HCT116 (cell line): Measurements from ENCODE around the gene CENPX.
A peak's percentile ranks its signal among the peaks of the same experiment; 100 is the strongest.

Experiments used
- CTCF ChIP-seq, 3 experiments: fragments of 200-600 bp in 1 of 3; sonication (generic) in 1 of 3; IDR thresholded peaks in 2 of 3; conservative IDR thresholded peaks in 1 of 3; 2 replicates each; pipeline ENCODE4 v1.5.1; 2012 to 2017; ENCODE audit warnings: low read depth in 2 of 3, low read length in 2 of 3, antibody characterized with exemption in 1 of 3, borderline replicate concordance in 1 of 3, control low read depth in 1 of 3, mild to moderate bottlenecking in 1 of 3, mixed read lengths in 1 of 3, mixed run types in 1 of 3, moderate library complexity in 1 of 3; ENCODE audit not compliant: insufficient read depth in 1 of 3
- EGR1 ChIP-seq: IDR thresholded peaks from 2 replicates; pipeline ENCODE4 v1.6.1; 2012; ENCODE audit warnings: low read depth
- ELF1 ChIP-seq: IDR thresholded peaks from 2 replicates; pipeline ENCODE4 v1.6.1; 2012; ENCODE audit warnings: low read depth, borderline replicate concordance
- EZH2 ChIP-seq: fragments of 200-600 bp; sonication (generic); IDR thresholded peaks from 2 replicates; pipeline ENCODE4 v1.6.1; 2017; ENCODE audit warnings: antibody characterized with exemption, mixed run types
- EZH2phosphoT487 ChIP-seq: fragments of 200-600 bp; IDR thresholded peaks from 2 replicates; pipeline ENCODE4 v1.6.1; 2018; ENCODE audit warnings: antibody characterized with exemption, borderline replicate concordance
- JUND ChIP-seq: IDR thresholded peaks from 2 replicates; pipeline ENCODE4 v1.6.1; 2012
- POLR2A ChIP-seq: IDR thresholded peaks from 2 replicates; pipeline ENCODE4 v1.7.0; 2011; ENCODE audit warnings: borderline replicate concordance; ENCODE audit not compliant: insufficient read depth, insufficient read length; ENCODE audit errors: extremely low read depth
- POLR2AphosphoS5 ChIP-seq: IDR thresholded peaks from 2 replicates; pipeline ENCODE4 v1.6.1; 2011; ENCODE audit warnings: mild to moderate bottlenecking, low read depth, low read length, moderate library complexity
- RAD21 ChIP-seq: IDR thresholded peaks from 2 replicates; pipeline ENCODE4 v1.6.1; 2012; ENCODE audit warnings: low read depth, mild to moderate bottlenecking
- TCF7L2 ChIP-seq: IDR thresholded peaks from 2 replicates; pipeline ENCODE4 v1.7.0; 2011; ENCODE audit warnings: borderline replicate concordance, inconsistent platforms; ENCODE audit not compliant: insufficient read depth, insufficient read length; ENCODE audit errors: extremely low read depth
- YY1 ChIP-seq: IDR thresholded peaks from 2 replicates; pipeline ENCODE4 v1.6.1; 2011; ENCODE audit warnings: low read length, low read depth, moderate library complexity, mild to moderate bottlenecking; ENCODE audit not compliant: insufficient replicate concordance; ENCODE audit errors: extremely low read depth
- ZNF274 ChIP-seq: fragments of 200-500 bp; sonication (Bioruptor generic); IDR thresholded peaks from 2 replicates; pipeline ENCODE4 v1.6.1; 2014; ENCODE audit warnings: mild to moderate bottlenecking, low read depth, low read length, inconsistent platforms
- TF ChIP-seq, protein P1 (sequence below): IDR thresholded peaks from 2 replicates; pipeline ENCODE4 v1.6.1; 2012; ENCODE audit warnings: low read depth
- TF ChIP-seq, protein P2 (sequence below): IDR thresholded peaks from 2 replicates; pipeline ENCODE4 v1.6.1; 2012

- TF ChIP-seq RAD21 (no peak), CTCF (IDR thresholded peaks at IDR 0.05 in 2 of 3, conservative IDR thresholded peaks at IDR 0.05 in 1 of 3; ENCODE audit: borderline replicate concordance in 1 of 3, insufficient read depth in 1 of 3, low read depth in 2 of 3, low read length in 2 of 3) (peak in 2 of 3 experiments; percentile 18 to 20; a peak in 1 of 6 replicates), EZH2phosphoT487 (no peak), POLR2AphosphoS5 (0 out of 2 replicates have a peak, but pooled peaks have one; percentile 44), ZNF274 (no peak), EZH2 (no peak), YY1 (no peak), TCF7L2 (peak; percentile 99), JUND (no peak; the same call in 1 of the 2 replicates), POLR2A (no peak), ELF1 (no peak), EGR1 (peak; percentile 99)
- TF ChIP-seq, protein P1, sequence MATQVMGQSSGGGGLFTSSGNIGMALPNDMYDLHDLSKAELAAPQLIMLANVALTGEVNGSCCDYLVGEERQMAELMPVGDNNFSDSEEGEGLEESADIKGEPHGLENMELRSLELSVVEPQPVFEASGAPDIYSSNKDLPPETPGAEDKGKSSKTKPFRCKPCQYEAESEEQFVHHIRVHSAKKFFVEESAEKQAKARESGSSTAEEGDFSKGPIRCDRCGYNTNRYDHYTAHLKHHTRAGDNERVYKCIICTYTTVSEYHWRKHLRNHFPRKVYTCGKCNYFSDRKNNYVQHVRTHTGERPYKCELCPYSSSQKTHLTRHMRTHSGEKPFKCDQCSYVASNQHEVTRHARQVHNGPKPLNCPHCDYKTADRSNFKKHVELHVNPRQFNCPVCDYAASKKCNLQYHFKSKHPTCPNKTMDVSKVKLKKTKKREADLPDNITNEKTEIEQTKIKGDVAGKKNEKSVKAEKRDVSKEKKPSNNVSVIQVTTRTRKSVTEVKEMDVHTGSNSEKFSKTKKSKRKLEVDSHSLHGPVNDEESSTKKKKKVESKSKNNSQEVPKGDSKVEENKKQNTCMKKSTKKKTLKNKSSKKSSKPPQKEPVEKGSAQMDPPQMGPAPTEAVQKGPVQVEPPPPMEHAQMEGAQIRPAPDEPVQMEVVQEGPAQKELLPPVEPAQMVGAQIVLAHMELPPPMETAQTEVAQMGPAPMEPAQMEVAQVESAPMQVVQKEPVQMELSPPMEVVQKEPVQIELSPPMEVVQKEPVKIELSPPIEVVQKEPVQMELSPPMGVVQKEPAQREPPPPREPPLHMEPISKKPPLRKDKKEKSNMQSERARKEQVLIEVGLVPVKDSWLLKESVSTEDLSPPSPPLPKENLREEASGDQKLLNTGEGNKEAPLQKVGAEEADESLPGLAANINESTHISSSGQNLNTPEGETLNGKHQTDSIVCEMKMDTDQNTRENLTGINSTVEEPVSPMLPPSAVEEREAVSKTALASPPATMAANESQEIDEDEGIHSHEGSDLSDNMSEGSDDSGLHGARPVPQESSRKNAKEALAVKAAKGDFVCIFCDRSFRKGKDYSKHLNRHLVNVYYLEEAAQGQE = no peak
- TF ChIP-seq, protein P2, sequence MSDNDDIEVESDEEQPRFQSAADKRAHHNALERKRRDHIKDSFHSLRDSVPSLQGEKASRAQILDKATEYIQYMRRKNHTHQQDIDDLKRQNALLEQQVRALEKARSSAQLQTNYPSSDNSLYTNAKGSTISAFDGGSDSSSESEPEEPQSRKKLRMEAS = peak; percentile 100
Measured at GRCh38 chr17:82003411-82004381, 19.0 kb downstream of the CENPX start.
